Retinal pigment epithelial cell (primary cell): ENCODE results near the gene SMC3.

ENCODE experiments used
- DNase-seq: peaks from one replicate; pipeline ENCODE4 v3.0.0-alpha.2; 2010; ENCODE audit warnings: low read depth
- H3K4me3 ChIP-seq: 2 replicates; pipeline ENCODE4 v1.5.1; 2011; ENCODE audit warnings: mild to moderate bottlenecking, low read length, control low read depth, moderate library complexity
- TF ChIP-seq, protein P1 (sequence below): conservative IDR thresholded peaks from 2 replicates; pipeline ENCODE4 v1.5.1; 2011; ENCODE audit warnings: low read depth, low read length, control low read depth, inconsistent platforms

The SMC3 gene

GRCh38 chr10:110547139-110547761 is 20.2 kb upstream of the SMC3 start:
- TF ChIP-seq, protein P1, sequence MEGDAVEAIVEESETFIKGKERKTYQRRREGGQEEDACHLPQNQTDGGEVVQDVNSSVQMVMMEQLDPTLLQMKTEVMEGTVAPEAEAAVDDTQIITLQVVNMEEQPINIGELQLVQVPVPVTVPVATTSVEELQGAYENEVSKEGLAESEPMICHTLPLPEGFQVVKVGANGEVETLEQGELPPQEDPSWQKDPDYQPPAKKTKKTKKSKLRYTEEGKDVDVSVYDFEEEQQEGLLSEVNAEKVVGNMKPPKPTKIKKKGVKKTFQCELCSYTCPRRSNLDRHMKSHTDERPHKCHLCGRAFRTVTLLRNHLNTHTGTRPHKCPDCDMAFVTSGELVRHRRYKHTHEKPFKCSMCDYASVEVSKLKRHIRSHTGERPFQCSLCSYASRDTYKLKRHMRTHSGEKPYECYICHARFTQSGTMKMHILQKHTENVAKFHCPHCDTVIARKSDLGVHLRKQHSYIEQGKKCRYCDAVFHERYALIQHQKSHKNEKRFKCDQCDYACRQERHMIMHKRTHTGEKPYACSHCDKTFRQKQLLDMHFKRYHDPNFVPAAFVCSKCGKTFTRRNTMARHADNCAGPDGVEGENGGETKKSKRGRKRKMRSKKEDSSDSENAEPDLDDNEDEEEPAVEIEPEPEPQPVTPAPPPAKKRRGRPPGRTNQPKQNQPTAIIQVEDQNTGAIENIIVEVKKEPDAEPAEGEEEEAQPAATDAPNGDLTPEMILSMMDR = peak; percentile 74
- DNase-seq = no peak
- no peak overlapping the region for H3K4me3 ChIP-seq

DNA sequence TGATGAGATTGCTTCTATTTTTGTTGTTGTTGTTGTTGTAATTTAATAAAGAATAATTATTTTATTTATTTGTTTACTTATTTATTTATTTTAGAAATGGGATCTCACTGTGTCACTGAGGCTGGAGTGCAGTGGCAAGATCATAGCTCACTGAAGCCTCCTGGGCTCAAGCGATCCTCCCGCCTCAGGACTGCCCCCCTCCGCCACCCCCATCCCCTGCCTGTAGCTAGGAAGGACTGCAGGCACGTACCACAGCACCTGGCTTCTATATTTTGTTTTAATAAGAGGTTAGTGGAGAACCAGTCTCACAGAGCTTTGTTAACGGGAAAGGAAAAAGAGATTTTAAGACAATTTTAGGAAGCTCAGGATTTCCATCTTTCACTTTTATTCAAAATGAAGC is 19.5 kb upstream of the SMC3 start:
- TF ChIP-seq, protein P1 = no peak
- no peak overlapping the region for H3K4me3 ChIP-seq
- no peak for DNase-seq

DNA sequence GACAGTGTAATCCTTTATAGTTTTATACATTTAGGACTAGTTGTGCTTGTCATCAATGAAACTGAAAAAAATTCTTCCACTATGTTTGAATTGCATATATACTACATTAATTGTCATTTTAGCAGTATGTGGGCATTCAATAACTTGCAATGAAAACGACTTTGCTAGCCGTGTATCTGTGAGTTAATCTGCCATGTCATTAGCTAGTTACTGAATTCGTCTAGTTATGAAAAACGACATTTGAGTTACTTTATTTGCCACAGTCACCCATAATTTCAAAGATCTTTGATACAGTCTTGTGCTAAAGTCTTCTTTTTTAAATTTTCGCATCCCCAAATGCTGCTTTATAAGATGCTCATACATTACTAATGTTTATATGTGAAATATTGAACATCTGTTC is 18.3 kb upstream of the SMC3 start:
- TF ChIP-seq, protein P1 = no peak
- no peak overlapping the region for H3K4me3 ChIP-seq
- no peak for DNase-seq

GRCh38 chr10:110553905-110554304 is 13.6 kb upstream of the SMC3 start:
- TF ChIP-seq, protein P1 = no peak
- no peak for DNase-seq
- H3K4me3 ChIP-seq = no peak overlapping the region

DNA sequence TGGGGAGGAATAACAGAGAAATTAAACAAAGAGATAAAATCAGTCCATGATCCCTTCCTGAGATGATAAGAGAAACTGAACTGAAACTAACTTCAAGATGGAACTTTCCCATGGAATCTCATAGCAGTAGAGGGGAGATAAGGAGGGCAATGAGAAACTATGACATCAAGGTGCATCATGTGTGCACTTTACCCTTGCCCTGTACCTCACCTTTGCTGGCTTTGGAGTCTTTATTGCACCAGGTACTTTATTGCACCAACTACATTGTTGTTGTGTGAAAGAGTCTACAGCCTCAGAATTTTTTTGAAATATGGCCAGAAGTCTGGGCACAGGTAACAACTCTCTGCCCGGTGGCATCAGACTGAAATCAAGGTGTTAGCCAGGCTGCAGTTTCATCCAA is 11.2 kb upstream of the SMC3 start:
- TF ChIP-seq, protein P1 = no peak
- DNase-seq = no peak
- no peak overlapping the region for H3K4me3 ChIP-seq

- TF ChIP-seq, protein P1 = peak; percentile 81
- no peak overlapping the region for H3K4me3 ChIP-seq
- no peak for DNase-seq
Observed at GRCh38 chr10:110556969-110557601, 10.4 kb upstream of the SMC3 start.

- no peak overlapping the region for H3K4me3 ChIP-seq
- TF ChIP-seq, protein P1 = no peak
- DNase-seq = no peak
Observed at GRCh38 chr10:110558041-110558440, 9.5 kb upstream of the SMC3 start.
